AG04450 (cell line): ENCODE measurements around the gene PLA2G12A. TPM values are rescaled to one million over a fixed set of nuclear protein-coding genes. Genes with fewer than 3 reads are reported as not detected.

Experiments
- CTCF ChIA-PET: fragments of 300-600, 350-600 bp; formaldehyde crosslinking; extraction: SDS; loops from one replicate; lab custom pipeline; 2022; ENCODE audit warnings: antibody characterized with exemption, inconsistent platforms; lab: Charles Lee
- POLR2A ChIA-PET: fragments of 350-600 bp; formaldehyde crosslinking; extraction: SDS; loops from one replicate; lab custom pipeline; 2021; ENCODE audit warnings: antibody characterized with exemption, inconsistent platforms; lab: Yijun Ruan, JAX
- DNase-seq: peaks from one replicate; pipeline ENCODE4 v3.0.0-alpha.2; 2011; ENCODE audit warnings: low read depth, low spot score
- H3K27ac ChIP-seq: one replicate; pipeline ENCODE4 v1.5.1; 2012; ENCODE audit warnings: low read depth, low read length, control low read depth
- H3K27me3 ChIP-seq: one replicate; pipeline ENCODE4 v1.6.0; 2012; ENCODE audit warnings: low read length; ENCODE audit not compliant: control insufficient read depth, insufficient read depth
- H3K4me3 ChIP-seq: 2 replicates; pipeline ENCODE4 v1.5.1; 2011; ENCODE audit warnings: mild to moderate bottlenecking, low read depth, low read length, control low read depth
- H3K9me3 ChIP-seq: 2 replicates; pipeline ENCODE4 v1.5.1; 2012; ENCODE audit warnings: low read length; ENCODE audit not compliant: control insufficient read depth, insufficient read depth
- polyA plus RNA-seq: library from polyadenylated mRNA; depleted of rRNA; stranded (reverse); fragments of >200 nt; gene quantifications from 2 replicates; pipeline ENCODE4 v1.2.3, GENCODE V29; 2011
- TF ChIP-seq, protein P1 (sequence below): IDR thresholded peaks from 2 replicates; pipeline ENCODE4 v1.5.1; 2011; ENCODE audit warnings: low read depth, low read length, control low read depth, inconsistent platforms

The PLA2G12A gene
- polyA plus RNA-seq, 1 experiment, result 52.3 TPM

DNA sequence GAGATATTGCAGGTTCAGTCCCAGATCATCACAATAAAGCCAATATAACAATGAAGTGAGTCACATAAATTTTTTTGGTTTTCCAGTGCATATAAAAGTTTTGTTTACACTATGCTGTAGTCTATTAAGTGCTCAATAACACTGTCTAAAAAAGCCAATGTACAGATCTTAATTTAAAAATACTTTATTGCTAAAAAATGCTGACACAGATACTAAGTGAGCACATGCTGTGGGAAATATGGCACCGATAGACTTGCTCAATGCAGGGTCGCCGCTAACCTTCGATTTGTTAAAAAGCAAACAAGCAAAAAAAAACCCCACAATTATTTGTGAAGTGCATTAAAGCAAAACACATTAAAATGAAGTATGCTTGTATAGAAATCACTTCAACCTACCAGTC lies 10.3 kb downstream of the PLA2G12A start:
- TF ChIP-seq, protein P1, sequence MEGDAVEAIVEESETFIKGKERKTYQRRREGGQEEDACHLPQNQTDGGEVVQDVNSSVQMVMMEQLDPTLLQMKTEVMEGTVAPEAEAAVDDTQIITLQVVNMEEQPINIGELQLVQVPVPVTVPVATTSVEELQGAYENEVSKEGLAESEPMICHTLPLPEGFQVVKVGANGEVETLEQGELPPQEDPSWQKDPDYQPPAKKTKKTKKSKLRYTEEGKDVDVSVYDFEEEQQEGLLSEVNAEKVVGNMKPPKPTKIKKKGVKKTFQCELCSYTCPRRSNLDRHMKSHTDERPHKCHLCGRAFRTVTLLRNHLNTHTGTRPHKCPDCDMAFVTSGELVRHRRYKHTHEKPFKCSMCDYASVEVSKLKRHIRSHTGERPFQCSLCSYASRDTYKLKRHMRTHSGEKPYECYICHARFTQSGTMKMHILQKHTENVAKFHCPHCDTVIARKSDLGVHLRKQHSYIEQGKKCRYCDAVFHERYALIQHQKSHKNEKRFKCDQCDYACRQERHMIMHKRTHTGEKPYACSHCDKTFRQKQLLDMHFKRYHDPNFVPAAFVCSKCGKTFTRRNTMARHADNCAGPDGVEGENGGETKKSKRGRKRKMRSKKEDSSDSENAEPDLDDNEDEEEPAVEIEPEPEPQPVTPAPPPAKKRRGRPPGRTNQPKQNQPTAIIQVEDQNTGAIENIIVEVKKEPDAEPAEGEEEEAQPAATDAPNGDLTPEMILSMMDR, result no peak
- no peak overlapping the region for H3K4me3 ChIP-seq
- no peak overlapping the region for H3K27ac ChIP-seq
- DNase-seq, result no peak
- POLR2A ChIA-PET, result no interaction called here
- CTCF ChIA-PET, result no interaction called here
- H3K9me3 ChIP-seq, result no peaks in the 10 kb centered on the region
- H3K27me3 ChIP-seq, result no peaks in the 10 kb centered on the region

DNA sequence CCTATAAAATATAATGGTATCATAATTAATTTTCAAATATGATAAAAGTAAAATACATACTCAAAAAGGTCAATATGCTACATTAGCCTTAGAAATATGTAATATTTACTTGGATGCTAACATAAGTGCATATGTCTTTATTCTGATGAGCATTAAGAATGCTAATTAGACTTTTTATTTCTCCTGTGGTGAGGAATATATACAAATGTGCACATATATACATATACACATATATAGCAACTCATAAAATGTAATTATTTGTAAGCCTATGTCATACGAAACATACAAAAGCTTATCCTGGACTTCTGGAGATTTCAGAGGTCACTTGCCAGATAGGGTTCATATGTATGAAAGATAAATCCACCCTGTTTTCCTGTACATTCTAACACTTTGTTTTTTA lies 11.1 kb downstream of the PLA2G12A start:
- Histone ChIP-seq H3K4me3 (no peak overlapping the region), H3K27me3 (no peaks in the 10 kb centered on the region), H3K27ac (no peak overlapping the region), H3K9me3 (no peaks in the 10 kb centered on the region)
- DNase-seq, result no peak
- ChIA-PET CTCF (no interaction called here), POLR2A (no interaction called here)
- TF ChIP-seq, protein P1, result no peak

GRCh38 chr4:109713500-109713899 lies 16.4 kb downstream of the PLA2G12A start:
- Histone ChIP-seq H3K27me3 (no peaks in the 10 kb centered on the region), H3K27ac (no peak overlapping the region), H3K9me3 (no peaks in the 10 kb centered on the region), H3K4me3 (no peak overlapping the region)
- DNase-seq, result no peak
- CTCF ChIA-PET, result no interaction called here
- TF ChIP-seq, protein P1, result no peak
- POLR2A ChIA-PET, result no interaction called here

- CTCF ChIA-PET, result no interaction called here
- Histone ChIP-seq H3K27me3 (no peaks in the 10 kb centered on the region), H3K9me3 (no peaks in the 10 kb centered on the region), H3K27ac (no peak overlapping the region), H3K4me3 (no peak overlapping the region)
- TF ChIP-seq, protein P1, result no peak
- no peak for DNase-seq
- POLR2A ChIA-PET, result no interaction called here
Observed at GRCh38 chr4:109708990-109709389, 20.9 kb downstream of the PLA2G12A start.

- Histone ChIP-seq H3K27ac (no peak overlapping the region), H3K27me3 (no peaks in the 10 kb centered on the region), H3K9me3 (no peaks in the 10 kb centered on the region), H3K4me3 (no peak overlapping the region)
- POLR2A ChIA-PET, result no interaction called here
- CTCF ChIA-PET, result no interaction called here
- no peak for DNase-seq
- TF ChIP-seq, protein P1, result no peak
Observed at GRCh38 chr4:109708435-109708834, 21.4 kb downstream of the PLA2G12A start.
